HG02642 (cell line): Measurements from ENCODE around the gene STMN3.

Source experiments
- ATAC-seq: cut with Tn5 transposase; IDR thresholded peaks from one replicate; pipeline ENCODE4 v1.9.1; 2021; ENCODE audit warnings: mild to moderate bottlenecking; ENCODE audit not compliant: unreplicated experiment, poor library complexity

Gene STMN3

GRCh38 chr20:63653041-63653973 lies at the start of gene STMN3:
TSS of gene STMN3 (minus strand) at chr20:63653424. CDS start at chr20:63653345, 79 bp downstream.
- ATAC-seq = no peak

- ATAC-seq = no peak
These were observed 48.9 kb upstream of the STMN3 start for GRCh38 chr20:63702036-63702665.

- no peak for ATAC-seq
These were observed 48.3 kb upstream of the STMN3 start for GRCh38 chr20:63701329-63702035.

- ATAC-seq = no peak
These were observed 47.8 kb upstream of the STMN3 start for GRCh38 chr20:63701051-63701328.

GRCh38 chr20:63700199-63701050 lies 47.2 kb upstream of the STMN3 start:
- ATAC-seq = no peak

- ATAC-seq = no peak
These were observed 46.4 kb upstream of the STMN3 start for GRCh38 chr20:63699466-63700198.

GRCh38 chr20:63698739-63699465 lies 45.7 kb upstream of the STMN3 start:
- no peak for ATAC-seq

- no peak for ATAC-seq
These were observed 44.8 kb upstream of the STMN3 start for GRCh38 chr20:63697868-63698545.

GRCh38 chr20:63697357-63697867 lies 44.2 kb upstream of the STMN3 start:
- no peak for ATAC-seq

- no peak for ATAC-seq
These were observed 43.6 kb upstream of the STMN3 start, which contains the start of gene TNFRSF6B for GRCh38 chr20:63696628-63697356. TSS of gene TNFRSF6B (plus strand) at chr20:63696652. CDS start at chr20:63696768, 116 bp downstream.

- no peak for ATAC-seq
These were observed 43.0 kb upstream of the STMN3 start for GRCh38 chr20:63696306-63696627.

GRCh38 chr20:63695424-63696305 lies 42.4 kb upstream of the STMN3 start:
- ATAC-seq = no peak

- ATAC-seq = no peak
These were observed 41.6 kb upstream of the STMN3 start for GRCh38 chr20:63694584-63695423.

- ATAC-seq = no peak
These were observed 40.7 kb upstream of the STMN3 start for GRCh38 chr20:63693733-63694583.
